IMR-90 (cell line): ENCODE results near the gene TMTC2. TPM values are rescaled to one million over a fixed set of nuclear protein-coding genes. Genes with fewer than 3 reads are reported as not detected.

ENCODE experiments used
- ATAC-seq: fragments of 200-7000 bp; cut with Tn5 transposase; 2 replicates; pipeline ENCODE4 v1.9.1; 2020; ENCODE audit warnings: low read depth, mild to moderate bottlenecking, moderate library complexity
- BruUV-seq: library from RNA; stranded (reverse); fragments of 400-500 nt; replicated peaks from 2 replicates; lab custom pipeline; 2021; lab: Mats Ljungman, UMichigan
- CTCF ChIA-PET: fragments of 300-600 bp; formaldehyde crosslinking; extraction: SDS; loops from one replicate; lab custom pipeline; 2021; ENCODE audit warnings: antibody characterized with exemption; lab: Yijun Ruan, JAX
- POLR2A ChIA-PET: fragments of 300-600 bp; sonication (Branson Sonifier 250); formaldehyde crosslinking; loops from one replicate; lab custom pipeline; 2022; ENCODE audit warnings: antibody characterized with exemption; ENCODE audit not compliant: unreplicated experiment; lab: Charles Lee
- DNase-seq: peaks from one replicate; pipeline ENCODE4 v3.0.0; 2013
- H2AFZ ChIP-seq: replicated peaks from 2 replicates; pipeline ENCODE3; 2013; ENCODE audit warnings: low read length, mild to moderate bottlenecking; ENCODE audit not compliant: poor library complexity
- H2AK5ac ChIP-seq: 2 replicates; pipeline ENCODE4 v1.6.1; 2013; ENCODE audit warnings: low read depth, low read length, inconsistent platforms
- H2AK9ac ChIP-seq: replicated peaks from 2 replicates; pipeline ENCODE3; 2013; ENCODE audit warnings: mild to moderate bottlenecking, low read depth, low read length, moderate library complexity; ENCODE audit not compliant: poor library complexity
- H2BK120ac ChIP-seq: 2 replicates; pipeline ENCODE4 v1.6.1; 2013; ENCODE audit warnings: low read depth, low read length, inconsistent platforms
- H2BK15ac ChIP-seq: 3 replicates; pipeline ENCODE4 v1.6.1; 2013; ENCODE audit warnings: low read depth, low read length, inconsistent platforms
- H2BK20ac ChIP-seq: 2 replicates; pipeline ENCODE4 v1.6.1; 2013; ENCODE audit warnings: low read depth, mild to moderate bottlenecking, inconsistent platforms, low read length, moderate library complexity
- H2BK5ac ChIP-seq: 2 replicates; pipeline ENCODE4 v1.6.1; 2013; ENCODE audit warnings: mild to moderate bottlenecking, low read depth, low read length, inconsistent platforms; ENCODE audit not compliant: poor library complexity, severe bottlenecking
- H3K14ac ChIP-seq: replicated peaks from 2 replicates; pipeline ENCODE4 v1.6.1; 2013; ENCODE audit warnings: low read depth, low read length, inconsistent platforms
- H3K18ac ChIP-seq: 2 replicates; pipeline ENCODE4 v1.6.1; 2013; ENCODE audit warnings: low read depth, low read length, control low read depth
- H3K23ac ChIP-seq: 2 replicates; pipeline ENCODE4 v1.6.1; 2013; ENCODE audit warnings: low read depth, low read length, inconsistent platforms
- H3K27ac ChIP-seq: 2 replicates; pipeline ENCODE4 v1.5.1; 2013; ENCODE audit warnings: mild to moderate bottlenecking, control low read depth, low read length; ENCODE audit not compliant: insufficient read depth
- H3K27me3 ChIP-seq: 2 replicates; pipeline ENCODE4 v1.6.1; 2013; ENCODE audit warnings: low read length; ENCODE audit not compliant: control insufficient read depth, insufficient read depth
- H3K36me3 ChIP-seq: 2 replicates; pipeline ENCODE4 v1.6.1; 2013; ENCODE audit warnings: low read length, mixed read lengths; ENCODE audit not compliant: control insufficient read depth, insufficient read depth
- H3K4ac ChIP-seq: 2 replicates; pipeline ENCODE4 v1.6.1; 2013; ENCODE audit warnings: low read depth, low read length, inconsistent platforms
- H3K4me1 ChIP-seq: 2 replicates; pipeline ENCODE4 v1.6.1; 2013; ENCODE audit warnings: low read length, mixed read lengths; ENCODE audit not compliant: control insufficient read depth, insufficient read depth
- H3K4me2 ChIP-seq: 2 replicates; pipeline ENCODE4 v1.6.1; 2013; ENCODE audit warnings: low read depth, mild to moderate bottlenecking, control low read depth, low read length, moderate library complexity
- H3K4me3 ChIP-seq: 2 replicates; pipeline ENCODE4 v1.5.1; 2013; ENCODE audit warnings: low read depth, mild to moderate bottlenecking, control low read depth, low read length, moderate library complexity; ENCODE audit not compliant: insufficient read depth
- H3K56ac ChIP-seq: 2 replicates; pipeline ENCODE4 v1.6.1; 2013; ENCODE audit warnings: low read length, inconsistent platforms; ENCODE audit not compliant: insufficient read depth; ENCODE audit errors: extremely low read depth
- H3K79me1 ChIP-seq, 2 experiments: 2 replicates each; pipeline ENCODE4 v1.6.1; 2013; ENCODE audit warnings: low read length in 2 of 2, inconsistent platforms in 1 of 2, low read depth in 1 of 2
- H3K9ac ChIP-seq: 2 replicates; pipeline ENCODE4 v1.6.1; 2013; ENCODE audit warnings: low read depth, low read length, control low read depth
- H3K9me1 ChIP-seq: 2 replicates; pipeline ENCODE4 v1.6.1; 2013; ENCODE audit warnings: low read length, inconsistent platforms; ENCODE audit not compliant: insufficient read depth
- H3K9me3 ChIP-seq: 2 replicates; pipeline ENCODE4 v1.6.1; 2013; ENCODE audit warnings: low read length; ENCODE audit not compliant: control insufficient read depth, insufficient read depth
- H4K20me1 ChIP-seq: 2 replicates; pipeline ENCODE4 v1.6.1; 2013; ENCODE audit warnings: low read length, inconsistent platforms; ENCODE audit not compliant: insufficient read depth
- H4K5ac ChIP-seq: 2 replicates; pipeline ENCODE4 v1.6.1; 2013; ENCODE audit warnings: mild to moderate bottlenecking, low read depth, low read length, control low read depth
- H4K8ac ChIP-seq, 2 experiments: 2 replicates each; pipeline ENCODE4 v1.6.1; 2013; ENCODE audit warnings: low read depth in 2 of 2, low read length in 2 of 2, control low read depth in 1 of 2, inconsistent platforms in 1 of 2
- H4K91ac ChIP-seq: 2 replicates; pipeline ENCODE4 v1.6.1; 2013; ENCODE audit warnings: low read depth, low read length, inconsistent platforms; ENCODE audit not compliant: insufficient read depth
- MAFK ChIP-seq: IDR thresholded peaks from 2 replicates; pipeline ENCODE4 v1.6.1; 2012; ENCODE audit warnings: low read depth, low read length, improper control_type of control experiment
- MXI1 ChIP-seq: IDR thresholded peaks from 2 replicates; pipeline ENCODE4 v1.6.1; 2012; ENCODE audit warnings: low read depth, mild to moderate bottlenecking, low read length, moderate library complexity, borderline replicate concordance
- WGBS, 2 experiments: methylation state at CpG; one replicate each; pipeline versions ENCODE4 v1.1.5 to v1.1.7; 2013; ENCODE audit warnings: missing lambda C conversion rate in 2 of 2; ENCODE audit not compliant: insufficient read length in 1 of 2; ENCODE audit errors: extremely low coverage in 2 of 2; 5-methylcytosine and 5-hydroxymethylcytosine counted together
- dilution Hi-C: fragments of 300-500 bp; cut with HindIII; formaldehyde crosslinking; loops from one replicate; pipeline ENCODE4 v1.14.3; 2018; ENCODE audit warnings: low sequenced_read_pairs; ENCODE audit not compliant: unreplicated experiment
- in situ Hi-C: fragments of 300-500 bp; cut with MboI; formaldehyde crosslinking; loops from 3 replicates; pipeline ENCODE4 v1.14.3; 2019; ENCODE audit warnings: low sequenced_read_pairs, inconsistent platforms, mixed read lengths
- intact Hi-C: fragments of 100-400 bp; cut with micrococcal nuclease; formaldehyde crosslinking; loops from 2 replicates; pipeline ENCODE4 v1.10.0; 2022
- polyA plus RNA-seq, 3 experiments: library from polyadenylated mRNA; depleted of rRNA; stranded (reverse); fragments of >200 nt; gene quantifications; 2 replicates each; pipeline ENCODE4 v1.2.3, GENCODE V29; 2012; ENCODE audit warnings: low replicate concordance in 1 of 3
- total RNA-seq: library from RNA; depleted of rRNA; stranded (reverse); fragments of >200 nt; gene quantifications from 2 replicates; pipeline ENCODE4 v1.2.3, GENCODE V29; 2012
- TF ChIP-seq, protein P1 (sequence below): fragments of 150-350 bp; IDR thresholded peaks from 2 replicates; pipeline ENCODE4 v1.6.1; 2017; ENCODE audit warnings: mild to moderate bottlenecking, antibody characterized with exemption, low read length, low read depth

The TMTC2 gene
- total and polyA plus RNA-seq, 2 of the 4 experiments (the other 2 are of a cell fraction) = 0.56 to 1.4 TPM

GRCh38 chr12:82673698-82674097, 13.0 kb upstream of the TMTC2 start:
- Histone ChIP-seq H2BK15ac (no peak overlapping the region), H4K20me1 (no peaks in the 10 kb centered on the region), H4K8ac (no peak overlapping the region), H3K4me3 (no peak overlapping the region), H4K5ac (no peak overlapping the region), H3K23ac (no peak overlapping the region), H2BK5ac (no peak overlapping the region), H2AK5ac (no peak overlapping the region), H3K9me1 (no peaks in the 10 kb centered on the region), H2AFZ (no peak overlapping the region), H3K27me3 (no peaks in the 10 kb centered on the region), H4K91ac (no peak overlapping the region), H3K18ac (no peak overlapping the region), H3K4ac (no peak overlapping the region), H2AK9ac (no peak overlapping the region), H3K56ac (no peak overlapping the region), H3K36me3 (no peaks in the 10 kb centered on the region), H2BK120ac (no peak overlapping the region), H3K79me1 (no peaks in the 10 kb centered on the region), H3K4me2 (no peak overlapping the region), H3K9ac (no peak overlapping the region), H3K4me1 (no peaks in the 10 kb centered on the region), H3K27ac (no peak overlapping the region), H3K9me3 (no peaks in the 10 kb centered on the region), H3K14ac (no peak overlapping the region), H2BK20ac (no peak overlapping the region)
- DNase-seq = no peak
- CTCF ChIA-PET = interaction anchor here (2.7 kb wide), 1 partner anchor 12 kb away, joined by 12 read pairs; the partner anchor contains the start of gene TMTC2
- dilution Hi-C loops = no loop called here
- in situ Hi-C loops = no loop called here
- POLR2A ChIA-PET = no interaction called here
- TF ChIP-seq, protein P1, sequence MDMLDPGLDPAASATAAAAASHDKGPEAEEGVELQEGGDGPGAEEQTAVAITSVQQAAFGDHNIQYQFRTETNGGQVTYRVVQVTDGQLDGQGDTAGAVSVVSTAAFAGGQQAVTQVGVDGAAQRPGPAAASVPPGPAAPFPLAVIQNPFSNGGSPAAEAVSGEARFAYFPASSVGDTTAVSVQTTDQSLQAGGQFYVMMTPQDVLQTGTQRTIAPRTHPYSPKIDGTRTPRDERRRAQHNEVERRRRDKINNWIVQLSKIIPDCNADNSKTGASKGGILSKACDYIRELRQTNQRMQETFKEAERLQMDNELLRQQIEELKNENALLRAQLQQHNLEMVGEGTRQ = no peak
- TF ChIP-seq MXI1 (no peak), MAFK (no peak)
- WGBS, 2 experiments = no CpG with 5 or more reads among the region's 1 CpG
- intact Hi-C loops = no loop called here
- no peak for ATAC-seq
- BruUV-seq = no TSS peak
